ENCODE data around the gene DSG4.

The DSG4 gene

GRCh38 chr18:31410716-31411483 lies 34.3 kb downstream of the DSG4 start:
- DNase-seq = no peak

DNA sequence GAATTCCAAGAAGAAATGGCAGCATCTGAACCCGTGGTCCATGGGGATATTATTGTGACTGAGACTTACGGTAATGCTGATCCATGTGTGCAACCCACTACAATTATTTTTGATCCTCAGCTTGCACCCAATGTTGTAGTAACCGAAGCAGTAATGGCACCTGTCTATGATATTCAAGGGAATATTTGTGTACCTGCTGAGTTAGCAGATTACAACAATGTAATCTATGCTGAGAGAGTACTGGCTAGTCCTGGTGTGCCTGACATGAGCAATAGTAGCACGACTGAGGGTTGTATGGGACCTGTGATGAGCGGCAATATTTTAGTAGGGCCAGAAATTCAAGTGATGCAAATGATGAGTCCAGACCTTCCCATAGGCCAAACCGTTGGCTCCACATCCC lies 36.6 kb downstream of the DSG4 start:
- no peak for DNase-seq

DNA sequence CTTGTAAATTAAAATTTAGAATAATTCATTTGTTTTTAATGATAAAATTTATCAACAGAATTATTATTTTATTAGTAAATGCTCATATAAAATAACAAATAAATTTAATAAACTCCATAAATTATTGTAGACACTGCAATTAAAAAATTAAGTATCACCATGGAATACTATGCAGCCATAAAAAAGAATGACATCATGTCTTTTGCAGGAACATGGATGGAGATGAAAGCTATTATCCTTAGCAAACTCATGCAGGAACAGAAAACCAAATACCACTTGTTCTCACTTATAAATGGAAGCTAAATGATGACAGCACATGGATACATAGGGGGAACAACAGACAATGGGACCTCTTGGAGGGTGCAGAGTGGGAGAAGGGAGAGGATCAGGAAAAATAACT lies 41.3 kb downstream of the DSG4 start:
- DNase-seq = no peak

GRCh38 chr18:31419457-31419932 lies 42.9 kb downstream of the DSG4 start:
- DNase-seq = no peak

GRCh38 chr18:31420032-31420431 lies 43.5 kb downstream of the DSG4 start:
- DNase-seq = no peak

GRCh38 chr18:31420524-31420923 lies 43.9 kb downstream of the DSG4 start:
- no peak for DNase-seq

- peak; percentile 28 for DNase-seq
Observed at GRCh38 chr18:31424383-31424988, 47.9 kb downstream of the DSG4 start.

- no peak for DNase-seq
Observed at GRCh38 chr18:31426021-31426420, 49.4 kb downstream of the DSG4 start.

- DNase-seq = no peak
Observed at GRCh38 chr18:31426871-31427406, 50.4 kb downstream of the DSG4 start.

GRCh38 chr18:31428211-31428610 lies 51.6 kb downstream of the DSG4 start:
- no peak for DNase-seq

- no peak for DNase-seq
Observed at GRCh38 chr18:31429623-31430022, 53.0 kb downstream of the DSG4 start.

DNA sequence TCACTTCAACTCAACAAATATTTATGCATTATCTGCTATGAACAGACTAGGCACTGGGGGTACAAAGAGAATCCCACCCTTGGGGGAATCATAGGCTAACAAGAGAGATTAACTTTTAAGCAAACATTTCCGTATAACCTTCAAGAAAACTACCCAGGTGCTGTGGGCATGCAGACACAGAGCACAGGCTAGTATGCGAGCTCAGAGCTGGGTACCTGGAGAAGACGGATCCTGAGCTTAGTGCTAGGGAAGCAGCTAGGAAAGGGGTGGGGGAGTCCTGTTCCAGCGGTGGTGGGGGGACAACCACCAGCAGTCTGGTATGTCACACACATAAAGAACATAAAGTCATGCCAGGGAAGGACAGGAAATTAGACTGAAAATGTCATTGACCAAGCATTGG lies 53.5 kb downstream of the DSG4 start:
- DNase-seq = no peak

DNA sequence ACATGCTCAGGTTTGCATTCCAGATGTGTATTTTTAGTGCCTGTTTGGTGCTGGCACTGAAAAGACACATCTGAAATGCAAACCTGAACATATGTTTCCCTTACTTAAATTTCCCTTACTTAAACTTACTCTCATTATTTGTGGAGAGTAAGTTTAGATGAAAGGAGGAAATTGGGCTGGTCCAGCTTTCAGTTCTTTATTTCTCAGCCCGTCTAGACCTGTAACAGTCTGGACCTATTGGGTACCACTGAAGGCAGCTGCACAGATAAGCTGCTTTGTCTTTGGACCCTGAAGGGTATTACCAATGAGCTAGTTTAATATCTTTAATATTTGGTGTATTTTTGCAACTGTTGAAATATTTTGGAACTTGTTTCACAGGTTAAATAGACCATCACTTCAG lies 54.0 kb downstream of the DSG4 start:
- DNase-seq = no peak

DNA sequence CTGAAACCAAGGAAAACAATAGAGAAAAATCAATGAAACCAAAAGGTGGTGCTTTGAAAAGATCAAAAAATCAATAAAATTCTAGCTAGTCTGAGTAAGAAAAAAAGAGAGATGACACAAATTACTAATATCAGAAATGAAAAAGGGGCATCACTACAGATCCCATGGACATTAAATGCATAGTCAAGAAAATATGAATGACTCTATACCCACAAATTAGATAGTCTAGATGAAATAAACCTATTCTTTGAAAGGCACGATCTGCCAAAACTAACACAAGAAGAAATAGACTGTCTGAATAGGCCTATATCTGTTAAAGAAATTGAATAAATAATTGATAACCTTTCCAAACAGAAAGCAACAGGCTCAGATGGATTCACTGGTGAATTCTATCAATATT lies 55.7 kb downstream of the DSG4 start:
- no peak for DNase-seq

GRCh38 chr18:31436825-31437224 lies 60.2 kb downstream of the DSG4 start:
- DNase-seq = no peak

DNA sequence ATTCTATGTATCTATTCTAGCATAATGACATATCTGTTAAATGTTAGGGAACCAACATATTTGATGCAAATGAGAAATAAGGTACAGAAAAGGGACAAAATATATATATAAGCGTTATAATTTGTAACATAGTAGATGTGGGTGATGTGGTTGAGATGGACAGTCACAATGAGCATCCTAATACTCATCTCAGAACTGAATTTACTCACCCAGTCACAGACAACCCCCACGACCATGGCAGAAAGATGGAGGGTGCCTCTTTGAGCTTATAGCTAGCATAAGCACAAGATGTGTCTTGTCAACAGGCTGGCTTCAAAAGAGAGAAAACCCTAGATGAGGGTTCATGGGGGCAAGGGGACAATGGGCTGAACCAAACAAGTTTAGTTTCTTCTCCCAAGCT lies 61.8 kb downstream of the DSG4 start:
- DNase-seq = no peak

GRCh38 chr18:31439807-31440325 lies 63.3 kb downstream of the DSG4 start:
- DNase-seq = no peak

DNA sequence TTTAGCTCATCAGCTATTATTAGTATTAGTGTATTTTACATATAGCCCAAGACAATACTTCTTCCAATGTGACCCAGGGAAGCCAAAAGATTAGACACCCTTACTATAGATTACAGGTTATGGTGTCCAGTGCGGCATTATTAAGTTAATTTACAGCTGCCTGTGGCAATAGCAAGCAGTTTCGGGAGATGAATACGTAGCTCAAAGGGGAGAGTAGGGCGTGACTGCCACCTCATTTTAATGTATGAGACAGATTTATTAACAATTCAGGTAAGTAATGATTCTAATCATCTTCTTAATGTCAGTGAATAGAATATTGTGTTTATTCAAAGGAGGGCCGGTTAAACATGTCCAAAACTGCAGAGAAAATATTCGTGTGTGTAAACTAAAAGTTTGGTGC lies 64.2 kb downstream of the DSG4 start:
- no peak for DNase-seq

- DNase-seq = no peak
Observed at GRCh38 chr18:31441493-31441892, 64.9 kb downstream of the DSG4 start.

- no peak for DNase-seq
Observed at GRCh38 chr18:31444142-31444541, 67.6 kb downstream of the DSG4 start.

DNA sequence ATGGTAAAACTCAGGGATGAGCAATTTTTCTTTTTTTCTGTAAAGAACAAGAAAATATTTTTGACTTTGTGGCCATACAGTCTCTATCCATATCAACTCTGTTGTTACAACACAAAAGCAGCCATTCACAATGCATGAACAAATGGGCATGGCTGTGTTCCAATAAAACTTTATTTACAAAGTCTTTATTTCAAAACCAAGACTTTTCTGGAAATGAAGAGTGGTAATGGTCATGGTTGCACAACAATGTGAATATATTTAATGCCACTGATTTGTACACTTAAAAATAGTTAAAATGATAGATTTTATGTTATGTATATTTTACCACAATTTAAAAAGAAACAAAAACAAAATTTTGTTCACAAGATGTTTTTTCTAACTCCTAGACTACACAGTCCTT lies 69.3 kb downstream of the DSG4 start:
- no peak for DNase-seq

GRCh38 chr18:31446854-31447253 lies 70.3 kb downstream of the DSG4 start:
- no peak for DNase-seq

DNA sequence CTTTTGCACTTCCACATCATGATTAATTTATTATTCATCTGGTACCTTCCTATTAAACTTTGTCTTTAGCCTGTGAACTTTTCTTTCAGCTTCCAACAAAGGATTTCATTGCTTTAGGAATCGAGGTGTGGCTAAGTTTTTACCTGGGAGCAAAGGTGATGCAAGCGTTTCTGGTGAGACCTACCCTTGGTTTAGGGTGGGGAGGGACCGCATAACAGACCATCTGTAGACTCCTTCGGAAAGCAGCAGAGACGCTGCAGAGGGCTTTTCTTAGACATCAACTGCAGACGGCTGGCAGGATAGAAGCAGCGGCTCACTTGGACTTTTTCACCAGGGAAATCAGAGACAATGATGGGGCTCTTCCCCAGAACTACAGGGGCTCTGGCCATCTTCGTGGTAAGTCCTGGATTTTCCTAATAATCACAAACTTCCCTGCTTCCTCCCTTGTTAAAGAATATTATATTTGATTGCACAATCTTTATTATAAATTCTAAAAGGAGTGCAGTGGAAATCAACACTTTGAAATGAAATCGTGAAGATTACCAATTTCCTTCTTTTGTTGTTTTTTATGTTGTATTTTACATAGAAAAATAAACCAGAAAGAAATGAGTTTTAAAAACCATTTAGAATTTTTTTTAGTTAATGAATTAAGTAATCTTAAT lies 71.1 kb downstream of the DSG4 start, which contains the start of gene DSG3:
Gene DSG3 (plus strand): TSS at position 212 of the 662 bp plus-strand sequence. CDS start 137 bp downstream, at position 349.
- no peak for DNase-seq

GRCh38 chr18:31450409-31450808 lies 73.8 kb downstream of the DSG4 start:
- no peak for DNase-seq

Measured in suppressor macrophage treated with lipopolysaccharide for 4 hours (primary cell).